ENCODE measurements around the gene RAB17.

- TF ChIP-seq NFRKB (IDR thresholded peaks at IDR 0.05) (no peak), FOXK2 (IDR thresholded peaks at IDR 0.05) (no peak), SUZ12 (IDR thresholded peaks at IDR 0.05) (no peak), LEF1 (IDR thresholded peaks at IDR 0.05; ENCODE audit: borderline replicate concordance) (no peak), ZNF384 (IDR thresholded peaks at IDR 0.05) (no peak), HDGF (IDR thresholded peaks at IDR 0.05; ENCODE audit: borderline replicate concordance) (no peak), ELF4 (IDR thresholded peaks at IDR 0.05) (no peak), ARNT (IDR thresholded peaks at IDR 0.05) (no peak), FOXM1 (IDR thresholded peaks at IDR 0.05; ENCODE audit: borderline replicate concordance) (no peak), L3MBTL2 (conservative IDR thresholded peaks at IDR 0.05) (no peak), SP1 (IDR thresholded peaks at IDR 0.05) (no peak)
- TF ChIP-seq, protein P1, sequence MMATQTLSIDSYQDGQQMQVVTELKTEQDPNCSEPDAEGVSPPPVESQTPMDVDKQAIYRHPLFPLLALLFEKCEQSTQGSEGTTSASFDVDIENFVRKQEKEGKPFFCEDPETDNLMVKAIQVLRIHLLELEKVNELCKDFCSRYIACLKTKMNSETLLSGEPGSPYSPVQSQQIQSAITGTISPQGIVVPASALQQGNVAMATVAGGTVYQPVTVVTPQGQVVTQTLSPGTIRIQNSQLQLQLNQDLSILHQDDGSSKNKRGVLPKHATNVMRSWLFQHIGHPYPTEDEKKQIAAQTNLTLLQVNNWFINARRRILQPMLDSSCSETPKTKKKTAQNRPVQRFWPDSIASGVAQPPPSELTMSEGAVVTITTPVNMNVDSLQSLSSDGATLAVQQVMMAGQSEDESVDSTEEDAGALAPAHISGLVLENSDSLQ (IDR thresholded peaks at IDR 0.05), result no peak
Measured at GRCh38 chr2:237574894-237575868, 15.4 kb downstream of the RAB17 start.
